ENCODE results near the gene SUSD2. TPM values are rescaled to one million over a fixed set of nuclear protein-coding genes. Genes with fewer than 3 reads are reported as not detected.

The SUSD2 gene
- total RNA-seq, 1 experiment from 2014 or later = 1.1 TPM

GRCh38 chr22:24185501-24186351 lies 4.4 kb downstream of the SUSD2 start (continued):
- TF ChIP-seq, protein P1, sequence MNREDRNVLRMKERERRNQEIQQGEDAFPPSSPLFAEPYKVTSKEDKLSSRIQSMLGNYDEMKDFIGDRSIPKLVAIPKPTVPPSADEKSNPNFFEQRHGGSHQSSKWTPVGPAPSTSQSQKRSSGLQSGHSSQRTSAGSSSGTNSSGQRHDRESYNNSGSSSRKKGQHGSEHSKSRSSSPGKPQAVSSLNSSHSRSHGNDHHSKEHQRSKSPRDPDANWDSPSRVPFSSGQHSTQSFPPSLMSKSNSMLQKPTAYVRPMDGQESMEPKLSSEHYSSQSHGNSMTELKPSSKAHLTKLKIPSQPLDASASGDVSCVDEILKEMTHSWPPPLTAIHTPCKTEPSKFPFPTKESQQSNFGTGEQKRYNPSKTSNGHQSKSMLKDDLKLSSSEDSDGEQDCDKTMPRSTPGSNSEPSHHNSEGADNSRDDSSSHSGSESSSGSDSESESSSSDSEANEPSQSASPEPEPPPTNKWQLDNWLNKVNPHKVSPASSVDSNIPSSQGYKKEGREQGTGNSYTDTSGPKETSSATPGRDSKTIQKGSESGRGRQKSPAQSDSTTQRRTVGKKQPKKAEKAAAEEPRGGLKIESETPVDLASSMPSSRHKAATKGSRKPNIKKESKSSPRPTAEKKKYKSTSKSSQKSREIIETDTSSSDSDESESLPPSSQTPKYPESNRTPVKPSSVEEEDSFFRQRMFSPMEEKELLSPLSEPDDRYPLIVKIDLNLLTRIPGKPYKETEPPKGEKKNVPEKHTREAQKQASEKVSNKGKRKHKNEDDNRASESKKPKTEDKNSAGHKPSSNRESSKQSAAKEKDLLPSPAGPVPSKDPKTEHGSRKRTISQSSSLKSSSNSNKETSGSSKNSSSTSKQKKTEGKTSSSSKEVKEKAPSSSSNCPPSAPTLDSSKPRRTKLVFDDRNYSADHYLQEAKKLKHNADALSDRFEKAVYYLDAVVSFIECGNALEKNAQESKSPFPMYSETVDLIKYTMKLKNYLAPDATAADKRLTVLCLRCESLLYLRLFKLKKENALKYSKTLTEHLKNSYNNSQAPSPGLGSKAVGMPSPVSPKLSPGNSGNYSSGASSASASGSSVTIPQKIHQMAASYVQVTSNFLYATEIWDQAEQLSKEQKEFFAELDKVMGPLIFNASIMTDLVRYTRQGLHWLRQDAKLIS (CRISPR knock-in tag; IDR thresholded peaks at IDR 0.05; ENCODE audit: borderline replicate concordance) = no peak

GRCh38 chr22:24186352-24186740 lies 5.1 kb downstream of the SUSD2 start:
- H3K4me3 Mint-ChIP-seq = no peak overlapping the region
- ChIA-PET CTCF (interaction anchor here (1.0 to 1.1 kb wide), 4 partner anchors 30 to 61 kb away, joined by 3 to 4 read pairs (median 3); no protein-coding TSS in a partner anchor), POLR2A (no interaction called here)
- no peak for TF ChIP-seq FOXP4 (CRISPR knock-in tag; IDR thresholded peaks at IDR 0.05)
- TF ChIP-seq CREB1 (CRISPR knock-in tag; IDR thresholded peaks at IDR 0.05) = no peak
- no peak for TF ChIP-seq SMAD3 (CRISPR knock-in tag; IDR thresholded peaks at IDR 0.05; ENCODE audit: borderline replicate concordance)
- no peak for TF ChIP-seq ZNF281 (CRISPR knock-in tag; IDR thresholded peaks at IDR 0.05)
- no peak for TF ChIP-seq HMGA2 (CRISPR knock-in tag; IDR thresholded peaks at IDR 0.05)
- no peaks in the 10 kb centered on the region for H3K36me3 Mint-ChIP-seq
- H3K4me1 Mint-ChIP-seq = peaks cover 6% of the 10 kb centered on the region
- H3K27me3 Mint-ChIP-seq (ENCODE audit: low read depth) = no peaks in the 10 kb centered on the region
- no peaks in the 10 kb centered on the region for H3K9me3 Mint-ChIP-seq
- H3K27ac Mint-ChIP-seq = no peak overlapping the region
- ATAC-seq = no peak
- DNase-seq (ENCODE audit: low spot score) = no peak

- no peaks in the 10 kb centered on the region for H3K9me3 Mint-ChIP-seq
- ChIA-PET POLR2A (no interaction called here), CTCF (interaction anchor here (0.7 to 1.1 kb wide), 5 partner anchors 30 to 232 kb away, joined by 3 to 4 read pairs (median 3); no protein-coding TSS in a partner anchor)
- H3K27me3 Mint-ChIP-seq (ENCODE audit: low read depth) = no peaks in the 10 kb centered on the region
- DNase-seq (ENCODE audit: low spot score) = no peak
- TF ChIP-seq ZNF416 (CRISPR knock-in tag; IDR thresholded peaks at IDR 0.05) = no peak
- TF ChIP-seq ZNF219 (CRISPR knock-in tag; IDR thresholded peaks at IDR 0.05; ENCODE audit: borderline replicate concordance) = no peak
- no peak for TF ChIP-seq ATF6 (CRISPR knock-in tag; IDR thresholded peaks at IDR 0.05)
- TF ChIP-seq ZNF423 (CRISPR knock-in tag; IDR thresholded peaks at IDR 0.05) = no peak
- no peak for TF ChIP-seq HMGA2 (CRISPR knock-in tag; IDR thresholded peaks at IDR 0.05)
- no peak for TF ChIP-seq OVOL2 (CRISPR knock-in tag; IDR thresholded peaks at IDR 0.05; ENCODE audit: borderline replicate concordance)
- TF ChIP-seq SOX15 (CRISPR knock-in tag; IDR thresholded peaks at IDR 0.05) = no peak
- TF ChIP-seq, protein P2, sequence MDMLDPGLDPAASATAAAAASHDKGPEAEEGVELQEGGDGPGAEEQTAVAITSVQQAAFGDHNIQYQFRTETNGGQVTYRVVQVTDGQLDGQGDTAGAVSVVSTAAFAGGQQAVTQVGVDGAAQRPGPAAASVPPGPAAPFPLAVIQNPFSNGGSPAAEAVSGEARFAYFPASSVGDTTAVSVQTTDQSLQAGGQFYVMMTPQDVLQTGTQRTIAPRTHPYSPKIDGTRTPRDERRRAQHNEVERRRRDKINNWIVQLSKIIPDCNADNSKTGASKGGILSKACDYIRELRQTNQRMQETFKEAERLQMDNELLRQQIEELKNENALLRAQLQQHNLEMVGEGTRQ (CRISPR knock-in tag; IDR thresholded peaks at IDR 0.05) = no peak
- TF ChIP-seq, protein P3, sequence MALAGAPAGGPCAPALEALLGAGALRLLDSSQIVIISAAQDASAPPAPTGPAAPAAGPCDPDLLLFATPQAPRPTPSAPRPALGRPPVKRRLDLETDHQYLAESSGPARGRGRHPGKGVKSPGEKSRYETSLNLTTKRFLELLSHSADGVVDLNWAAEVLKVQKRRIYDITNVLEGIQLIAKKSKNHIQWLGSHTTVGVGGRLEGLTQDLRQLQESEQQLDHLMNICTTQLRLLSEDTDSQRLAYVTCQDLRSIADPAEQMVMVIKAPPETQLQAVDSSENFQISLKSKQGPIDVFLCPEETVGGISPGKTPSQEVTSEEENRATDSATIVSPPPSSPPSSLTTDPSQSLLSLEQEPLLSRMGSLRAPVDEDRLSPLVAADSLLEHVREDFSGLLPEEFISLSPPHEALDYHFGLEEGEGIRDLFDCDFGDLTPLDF (CRISPR knock-in tag; IDR thresholded peaks at IDR 0.05) = no peak
- no peak overlapping the region for H3K27ac Mint-ChIP-seq
- H3K36me3 Mint-ChIP-seq = no peaks in the 10 kb centered on the region
- no peak for ATAC-seq
- no peak overlapping the region for H3K4me3 Mint-ChIP-seq
- H3K4me1 Mint-ChIP-seq = peaks cover 3% of the 10 kb centered on the region; the same call in 1 of the 2 replicates
These were observed 5.8 kb downstream of the SUSD2 start for GRCh38 chr22:24186892-24187670.

All from WTC11 (cell line).